ENCODE measurements around the gene CMKLR1.
A peak's percentile ranks its signal among the peaks of the same experiment; 100 is the strongest.

CMKLR1 gene

DNA sequence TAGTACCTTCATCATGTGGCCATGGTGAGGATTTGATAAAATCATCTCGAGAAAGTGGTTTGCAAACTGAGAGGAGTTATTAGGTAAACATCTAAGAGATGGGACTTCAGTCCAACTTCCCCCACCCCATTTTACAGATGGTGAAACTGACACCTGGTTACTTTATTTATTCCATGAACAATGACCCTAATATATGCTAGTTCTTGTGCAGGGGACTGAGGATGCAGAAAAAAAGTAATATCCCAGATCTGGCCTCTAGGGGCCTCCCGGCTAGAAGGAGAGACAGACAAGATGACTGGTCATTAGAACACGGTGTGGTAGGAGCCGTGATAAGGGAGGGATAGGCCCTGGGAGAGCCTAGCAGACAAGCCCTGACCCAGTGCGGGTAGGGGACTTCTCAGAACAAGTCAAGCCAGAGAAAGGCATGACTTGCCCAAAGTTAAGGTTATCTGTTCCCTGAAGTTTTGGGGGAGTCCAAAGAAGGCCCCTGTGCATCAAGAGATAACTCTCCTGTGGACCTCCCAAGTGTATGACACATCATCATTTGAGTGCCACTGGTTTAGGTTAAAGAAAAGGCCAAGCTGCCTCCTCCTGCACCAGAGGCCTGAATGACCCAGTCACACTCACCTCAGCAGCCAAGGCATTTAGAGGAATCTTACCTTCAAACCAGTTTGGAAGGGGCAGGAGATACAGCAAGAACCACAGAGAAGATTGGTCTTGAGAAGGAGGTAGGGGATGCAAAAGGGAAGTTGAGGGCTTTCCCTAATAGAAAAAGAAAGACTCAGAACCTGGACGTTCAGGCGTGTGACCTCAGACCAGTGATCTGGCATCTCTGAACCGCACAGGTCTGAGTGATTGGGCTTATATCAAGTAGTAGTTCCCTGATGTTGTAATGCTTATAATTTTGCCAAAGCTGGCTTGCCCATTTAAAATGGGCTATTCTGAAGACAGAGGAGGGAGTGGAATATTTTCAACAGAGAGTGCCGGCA lies 1.6 kb downstream of the CMKLR1 start:
- DNase-seq (ENCODE audit: low spot score): peak; percentile 16

DNA sequence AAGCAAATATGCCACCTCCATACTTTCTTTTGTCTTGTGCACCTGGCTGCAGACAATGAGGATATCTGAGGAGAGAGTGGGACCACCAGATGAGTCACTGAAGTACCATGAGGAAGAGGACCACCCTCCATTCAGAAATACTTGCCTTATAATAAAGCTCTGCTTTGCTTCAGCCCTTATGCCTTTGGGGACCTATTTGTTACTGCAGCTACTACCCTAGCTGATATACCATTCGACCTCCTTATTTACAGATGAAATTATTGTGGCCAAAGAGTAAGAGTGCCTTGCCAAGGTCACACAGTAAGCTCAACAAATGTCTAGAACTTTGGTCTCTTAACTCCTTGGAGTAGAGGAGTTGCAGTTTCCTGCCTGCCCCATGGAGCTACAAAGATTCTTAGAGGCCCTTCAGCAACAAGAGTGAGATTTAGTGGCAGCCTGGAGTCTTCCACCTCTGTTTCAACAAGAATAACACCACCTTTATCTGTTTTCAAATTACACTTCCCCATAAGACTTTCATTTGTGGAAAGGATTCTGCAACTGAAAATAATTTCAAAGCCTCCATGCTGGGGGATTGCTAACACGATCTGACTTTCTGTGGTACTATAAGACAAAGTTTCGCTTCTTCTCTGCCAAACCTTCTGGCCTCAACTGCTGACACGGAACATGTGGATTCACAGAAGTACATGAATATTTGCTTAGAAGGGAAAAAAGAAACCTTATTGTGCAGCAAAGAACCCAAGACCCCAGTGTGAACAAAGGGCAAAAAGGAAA lies 3.6 kb downstream of the CMKLR1 start:
- no peak for DNase-seq (ENCODE audit: low spot score)

DNA sequence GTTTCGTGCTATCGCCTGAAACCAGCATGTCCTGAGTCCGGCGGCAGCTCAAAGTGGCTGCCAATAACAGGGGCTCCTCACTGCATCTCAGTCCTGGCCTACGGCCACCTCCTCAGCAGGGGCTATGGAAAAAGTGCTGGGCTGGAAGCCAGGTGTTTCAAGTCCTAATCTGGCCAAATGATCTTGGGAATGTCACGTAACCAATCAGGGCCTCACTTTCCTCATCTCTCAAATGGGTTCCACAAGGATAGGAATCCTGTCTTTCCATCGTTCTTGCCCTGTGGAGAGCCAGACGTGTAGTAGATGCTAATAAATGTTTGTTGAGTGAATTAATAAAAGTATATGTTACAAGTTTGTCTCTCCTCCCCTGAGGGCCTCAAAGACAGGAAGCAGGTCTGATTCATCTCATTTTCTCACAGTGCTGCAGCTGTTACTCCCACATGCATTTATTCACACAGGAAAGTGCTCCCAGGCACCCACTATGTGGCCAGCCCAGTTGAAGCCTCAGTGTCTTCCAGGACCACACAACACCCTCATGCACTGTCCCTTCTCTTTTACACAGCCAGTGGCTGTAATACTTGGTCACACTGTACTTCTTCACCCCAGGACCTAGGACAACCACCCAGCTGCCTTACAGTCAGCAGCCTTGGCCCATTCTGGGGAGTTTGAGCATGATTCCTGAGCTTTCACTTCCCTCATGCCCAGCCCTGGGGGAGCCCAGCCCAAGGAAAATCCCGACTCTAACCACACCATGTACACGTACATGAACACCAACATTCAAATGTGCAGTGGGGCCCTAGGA lies 5.0 kb downstream of the CMKLR1 start:
- no peak for DNase-seq (ENCODE audit: low spot score)

DNA sequence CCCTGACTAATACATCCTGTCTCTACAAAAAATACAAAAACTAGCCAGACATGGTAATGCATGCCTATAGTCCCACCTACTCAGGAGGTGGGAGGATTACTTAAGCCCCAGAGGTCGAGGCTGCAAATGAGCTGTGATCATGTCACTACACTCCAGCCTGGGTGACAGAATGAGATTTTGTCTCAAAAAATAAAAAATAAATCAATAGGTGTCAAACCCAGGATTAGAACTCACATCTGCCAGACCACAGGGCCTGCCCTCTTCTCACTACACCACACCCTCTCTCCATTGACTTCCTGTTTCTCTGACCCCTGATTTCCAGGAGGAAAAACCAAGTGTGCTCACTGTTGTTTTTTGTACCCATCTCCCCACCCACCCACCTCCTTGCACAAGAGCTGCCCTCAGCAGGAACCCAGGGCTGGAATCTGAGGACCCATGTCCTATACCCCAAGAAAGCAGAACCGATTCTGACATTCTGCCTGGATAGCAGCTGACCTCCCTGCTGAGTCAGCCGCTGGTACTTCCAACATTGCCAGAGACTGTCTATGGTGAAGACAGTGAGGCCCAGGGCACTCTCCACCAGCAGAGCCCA lies 6.2 kb downstream of the CMKLR1 start:
- no peak for DNase-seq (ENCODE audit: low spot score)

DNA sequence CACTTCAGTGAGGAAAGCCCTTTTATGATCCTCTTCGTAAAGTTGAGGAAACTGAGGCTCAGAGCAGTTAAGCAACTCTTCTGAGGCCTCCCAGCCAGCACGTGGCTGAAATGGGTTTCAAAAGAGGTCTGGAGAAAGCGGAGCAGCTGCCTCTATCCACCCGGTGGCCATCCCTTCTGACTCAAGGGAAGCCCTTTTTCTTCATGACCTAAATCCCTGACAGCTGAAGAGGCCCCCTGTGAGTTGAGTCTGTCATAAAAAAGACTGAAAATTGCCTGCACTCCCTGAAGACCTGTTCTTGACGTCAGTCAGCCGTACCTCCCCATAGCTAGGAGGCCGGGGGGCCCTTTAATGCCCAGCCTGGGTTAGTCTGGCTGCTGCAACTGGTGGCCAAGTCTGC lies 10.7 kb downstream of the CMKLR1 start:
- DNase-seq (ENCODE audit: low spot score): no peak

DNA sequence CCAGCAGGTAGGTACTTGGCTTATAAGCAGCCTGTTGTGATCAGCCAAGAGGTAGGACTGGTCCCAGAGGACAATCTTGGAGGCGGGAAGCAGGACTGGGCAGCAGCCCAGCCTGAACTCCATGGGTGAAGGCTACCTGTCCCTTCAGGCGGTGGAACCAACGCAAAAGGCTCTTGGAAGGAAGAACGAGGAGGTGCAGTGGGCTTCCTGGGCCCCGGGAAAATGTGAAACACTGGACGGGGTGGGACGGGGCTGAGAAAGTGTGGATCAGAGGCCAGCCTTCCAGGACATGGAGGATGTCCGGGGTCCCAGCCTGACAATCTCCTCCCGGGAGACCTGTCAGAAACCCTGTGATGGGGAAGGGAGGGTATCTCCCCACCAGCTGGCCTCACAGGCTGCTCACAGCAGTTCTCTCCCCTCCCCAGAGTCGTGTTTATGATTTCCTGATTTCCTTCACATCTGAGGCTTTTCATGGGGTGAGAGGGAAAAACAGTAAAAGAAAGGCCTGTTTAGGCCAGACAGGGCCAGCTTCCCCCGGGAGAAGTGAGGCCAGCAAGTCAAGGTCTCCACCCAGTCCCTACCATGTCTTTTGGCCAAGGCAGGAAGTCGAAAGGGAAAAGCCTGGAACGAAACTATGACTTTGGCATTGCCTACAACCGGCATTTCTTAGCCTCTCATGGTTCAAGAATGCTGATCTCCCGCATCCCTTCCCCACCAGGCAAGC lies 11.3 kb downstream of the CMKLR1 start:
- DNase-seq (ENCODE audit: low spot score): no peak

DNA sequence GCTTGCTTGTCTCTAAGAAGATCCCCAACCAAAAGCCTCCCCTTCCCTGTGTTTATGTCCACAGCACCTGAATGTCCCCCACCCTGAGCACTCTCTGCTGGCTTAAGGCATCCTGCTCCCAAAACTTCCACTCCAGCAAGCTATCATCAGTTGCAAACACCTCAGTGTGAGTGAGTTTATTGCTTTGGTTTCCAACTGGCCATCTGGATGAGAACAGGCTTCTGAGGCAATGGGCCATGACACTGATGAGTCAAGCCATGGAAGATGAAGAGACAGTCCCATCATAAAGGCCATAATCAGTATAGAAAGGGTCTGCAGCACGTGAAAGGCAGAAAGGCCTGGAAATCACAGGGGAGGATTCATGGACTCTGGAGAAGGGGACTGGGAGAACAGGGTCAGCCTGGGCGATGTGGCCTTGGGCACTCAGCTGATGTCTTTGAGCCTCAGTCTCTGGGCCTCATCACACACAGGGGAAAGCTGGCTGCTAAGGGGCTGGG lies 12.8 kb downstream of the CMKLR1 start:
- no peak for DNase-seq (ENCODE audit: low spot score)

DNA sequence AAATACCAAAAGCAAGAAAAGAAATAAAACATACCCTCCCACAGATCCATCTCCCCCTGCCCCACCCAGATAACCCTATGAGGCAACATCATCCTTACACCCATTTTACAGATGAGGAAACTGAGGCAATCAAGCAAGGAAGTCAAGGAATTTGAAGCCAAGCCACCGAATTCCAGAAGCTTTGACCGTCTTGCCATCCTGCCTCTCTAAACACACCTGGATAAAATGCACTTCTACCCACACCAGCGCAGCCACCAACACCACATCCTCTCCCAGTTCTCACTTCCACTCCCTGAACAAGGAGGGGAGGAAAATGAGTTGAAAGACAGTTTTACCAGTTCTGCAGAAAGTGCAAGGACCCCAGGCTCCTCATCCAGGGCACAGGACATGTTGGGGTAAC lies 13.6 kb downstream of the CMKLR1 start:
- DNase-seq (ENCODE audit: low spot score): no peak

DNA sequence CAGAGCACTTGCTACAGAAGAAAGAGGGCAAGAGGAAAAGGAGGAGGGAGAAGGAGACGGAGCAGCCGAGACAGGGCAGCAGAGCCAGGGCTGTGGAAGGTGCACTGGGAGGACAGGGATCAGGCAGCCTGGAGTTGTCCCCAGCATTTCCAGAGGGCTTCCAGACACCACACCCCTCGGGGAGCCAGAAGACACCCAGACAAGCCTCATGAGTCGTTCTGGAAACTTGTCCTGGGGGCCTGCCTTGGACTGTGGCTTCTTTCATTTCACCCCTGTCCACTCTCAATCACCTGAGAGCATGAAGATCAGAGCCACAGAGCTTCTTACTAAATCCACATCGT lies 14.1 kb downstream of the CMKLR1 start:
- no peak for DNase-seq (ENCODE audit: low spot score)

DNA sequence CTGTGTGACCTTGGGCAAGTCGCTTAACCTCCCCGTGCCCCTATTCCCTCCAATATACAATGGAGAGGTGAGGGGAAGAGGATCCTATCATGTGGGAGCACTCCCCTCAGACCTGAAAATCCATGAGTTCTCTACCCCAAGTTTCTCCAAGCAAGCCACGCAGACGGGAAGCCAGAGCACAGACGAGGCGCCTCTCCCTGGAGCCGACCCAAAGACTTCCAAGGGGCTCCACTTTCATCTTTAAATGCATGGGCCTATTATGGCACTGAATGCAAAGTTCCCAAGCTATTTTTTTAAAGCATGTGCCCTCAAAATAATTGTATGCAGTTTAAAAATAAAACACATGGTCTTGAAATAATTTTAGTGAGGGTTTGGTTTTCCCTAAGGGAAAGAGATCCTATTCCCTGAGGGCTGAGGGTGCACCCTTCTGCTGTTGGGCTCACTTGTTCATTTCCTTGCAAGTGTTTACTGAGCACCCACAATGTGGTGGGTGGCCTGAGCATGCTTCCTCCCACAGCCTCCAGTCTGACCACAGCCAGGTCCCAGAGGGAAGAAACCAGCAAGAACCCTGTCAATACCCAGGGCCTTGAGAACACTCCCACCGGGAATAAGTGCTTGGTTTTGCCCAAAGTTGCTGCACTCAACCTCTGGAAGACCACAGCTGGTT lies 14.6 kb downstream of the CMKLR1 start:
- no peak for DNase-seq (ENCODE audit: low spot score)

DNA sequence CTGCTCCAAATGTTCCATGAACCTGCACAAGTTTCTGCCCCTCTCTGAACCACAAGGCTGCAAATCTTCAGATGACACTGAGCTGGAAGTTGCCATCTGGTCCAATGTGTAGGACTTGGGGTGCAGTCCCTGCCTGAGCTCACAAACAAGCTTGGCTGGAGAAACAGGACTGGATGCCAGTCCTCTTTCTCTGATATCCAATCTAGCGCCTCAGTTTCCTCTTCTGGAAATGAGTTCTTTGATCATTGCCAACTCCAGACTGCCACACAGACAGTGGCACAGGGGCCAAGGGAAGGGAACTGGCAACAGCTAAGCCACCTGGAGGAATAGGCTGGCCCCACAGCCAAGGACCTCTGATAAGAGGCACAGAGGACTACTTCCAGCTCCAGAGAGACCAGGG lies 15.5 kb downstream of the CMKLR1 start:
- no peak for DNase-seq (ENCODE audit: low spot score)

DNA sequence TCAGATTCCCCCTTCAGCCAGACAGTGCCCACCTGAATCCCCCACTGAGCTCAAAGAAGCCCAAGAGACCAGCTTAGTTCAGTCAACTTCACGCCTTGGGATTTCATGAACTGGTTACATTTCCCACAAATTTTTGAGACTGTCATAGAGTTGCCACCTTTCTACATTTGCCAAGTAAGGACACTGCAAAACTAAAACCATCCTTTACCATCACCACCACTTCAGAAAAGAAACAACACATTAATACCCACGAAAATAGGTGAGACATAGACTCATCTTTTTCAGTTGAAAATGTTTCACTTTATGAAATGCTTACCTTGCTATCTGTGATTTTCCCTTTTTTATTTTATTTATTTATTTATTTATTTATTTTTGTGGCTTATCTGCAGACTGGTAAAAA lies 16.1 kb downstream of the CMKLR1 start:
- DNase-seq (ENCODE audit: low spot score): no peak

DNA sequence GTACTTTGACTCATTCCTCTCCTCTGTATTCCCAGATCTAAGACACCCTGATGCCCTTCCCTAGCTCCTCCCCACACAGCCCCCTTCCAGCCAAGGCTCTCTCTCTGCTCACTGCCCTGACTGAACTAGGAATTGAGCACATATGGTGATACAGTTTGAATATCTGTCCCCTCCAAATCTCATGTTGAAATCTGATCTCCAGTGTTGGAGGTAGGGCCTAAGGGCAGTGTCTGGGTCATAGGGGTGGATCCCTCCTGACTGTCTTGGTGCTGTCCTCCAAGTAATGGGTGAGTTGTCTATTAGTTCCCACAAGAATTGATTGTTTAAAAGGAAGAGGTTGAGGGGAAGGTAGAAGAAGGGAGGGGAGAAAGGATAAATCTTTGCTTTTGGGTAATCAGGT lies 17.4 kb downstream of the CMKLR1 start:
- DNase-seq (ENCODE audit: low spot score): no peak

DNA sequence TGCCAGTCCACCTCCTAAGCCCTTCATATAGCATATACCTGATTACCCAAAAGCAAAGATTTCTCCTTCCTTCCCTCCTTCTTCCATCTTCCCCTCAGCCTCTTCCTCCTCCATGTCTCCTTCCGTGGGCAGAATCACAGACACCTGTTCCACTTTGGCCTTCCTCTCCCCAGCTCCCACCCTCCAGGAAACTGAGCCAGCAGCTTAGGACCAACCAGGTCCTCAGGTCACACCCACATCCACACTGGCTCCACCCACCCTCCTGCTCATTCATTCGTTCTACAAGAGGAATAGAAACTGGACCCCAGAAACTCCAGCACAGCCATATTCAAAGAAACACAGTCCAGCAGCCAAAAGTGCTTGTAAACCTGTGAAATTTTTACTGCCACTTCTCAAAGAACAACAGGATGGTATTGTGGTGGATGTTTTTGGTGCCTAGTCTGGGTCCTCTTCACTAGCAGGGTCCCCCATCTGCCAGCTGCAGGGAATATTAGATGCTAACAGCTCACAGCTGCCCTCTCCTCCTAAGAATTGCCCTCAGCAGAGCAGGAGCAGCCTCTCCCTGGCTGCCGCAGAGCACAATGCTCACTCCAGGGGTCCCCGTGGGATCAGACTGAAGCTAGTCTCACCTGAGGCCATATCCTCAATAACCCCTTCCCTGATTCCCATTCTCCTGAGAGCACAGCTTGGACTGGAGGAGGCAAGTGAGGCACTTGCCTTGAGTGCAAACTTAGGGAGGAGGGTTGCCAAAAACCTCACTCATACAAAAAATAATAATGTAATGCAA lies 18.4 kb downstream of the CMKLR1 start:
- no peak for DNase-seq (ENCODE audit: low spot score)

DNA sequence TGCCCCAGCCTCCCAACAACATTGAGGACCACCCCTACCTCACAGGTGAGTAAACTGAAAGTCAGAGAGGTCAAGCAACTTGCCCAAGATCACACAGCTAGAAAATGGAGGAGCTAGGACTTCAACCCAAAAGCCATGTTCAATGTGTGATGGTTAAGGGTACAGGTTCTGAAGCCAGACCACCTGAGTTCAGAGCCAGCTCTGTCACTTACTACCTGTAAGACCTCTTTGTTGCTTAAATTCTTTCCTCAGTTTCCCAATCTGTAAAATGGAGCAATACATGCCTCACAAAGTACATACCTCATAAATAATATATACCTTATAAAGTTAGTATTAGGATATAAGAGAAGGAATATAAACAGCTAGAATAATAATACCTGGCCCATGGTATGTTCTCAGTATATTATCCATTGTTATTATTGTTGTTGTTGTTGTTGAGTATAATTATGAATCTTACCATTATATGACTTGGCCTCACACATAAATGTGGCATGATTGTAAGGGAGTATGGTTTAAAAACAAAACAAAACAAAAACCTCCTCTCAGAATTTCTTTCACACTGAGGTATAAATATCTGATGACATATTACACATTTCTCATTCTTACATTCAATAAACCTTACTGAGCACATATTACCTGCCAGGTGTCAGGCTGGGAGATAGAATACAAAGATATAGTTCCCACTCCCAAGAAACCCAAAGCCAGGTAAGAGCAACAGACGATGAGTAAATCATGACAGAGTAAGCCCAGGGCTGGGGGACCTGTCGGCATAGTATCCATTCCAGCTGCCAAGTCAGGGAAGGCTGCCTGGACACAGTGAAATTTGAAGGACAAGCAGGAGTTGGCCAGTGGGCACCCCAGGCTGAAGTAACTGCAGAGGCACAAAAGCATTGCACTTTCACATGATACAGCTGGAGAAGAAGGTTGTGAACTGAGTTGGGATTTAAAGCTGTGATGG lies 19.6 kb downstream of the CMKLR1 start:
- no peak for DNase-seq (ENCODE audit: low spot score)

DNA sequence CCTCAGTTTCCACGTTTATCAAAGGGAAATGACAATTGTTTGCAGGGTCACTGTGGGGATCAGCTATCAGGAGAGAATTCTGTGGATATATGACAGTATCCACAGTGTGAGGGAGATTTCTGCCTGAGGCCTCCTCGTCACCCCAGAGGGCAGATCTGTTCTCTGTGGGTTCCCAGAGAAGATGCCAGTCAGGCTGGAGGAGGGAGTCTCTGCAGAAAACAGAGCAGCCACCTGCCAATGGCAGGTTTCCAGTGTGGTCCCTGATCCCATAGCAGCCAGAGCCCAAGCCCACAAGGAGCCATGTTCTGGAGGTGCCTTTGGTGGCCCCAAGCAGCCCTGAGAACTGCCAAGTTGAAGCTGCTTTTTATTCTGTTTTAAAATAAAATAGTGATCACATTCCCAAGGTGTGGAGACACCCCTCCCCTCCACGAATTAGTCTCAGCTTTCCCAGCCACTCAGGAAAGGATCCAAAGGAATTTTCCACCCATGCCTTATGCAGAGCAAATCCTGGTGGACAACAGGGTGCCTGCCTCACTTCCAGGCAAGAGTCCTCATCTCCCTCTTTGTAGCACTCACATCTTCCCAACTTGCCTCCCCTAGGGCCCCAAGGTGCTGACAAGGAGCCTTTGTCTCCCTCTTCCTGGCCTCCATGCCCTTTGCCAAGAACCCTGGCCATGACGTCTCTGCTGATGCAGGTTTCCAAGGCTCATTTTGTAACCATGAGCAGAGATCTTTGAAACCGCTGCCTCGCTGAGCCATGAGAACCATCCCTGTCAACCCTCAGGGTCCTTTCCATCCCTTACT lies 20.4 kb downstream of the CMKLR1 start:
- DNase-seq (ENCODE audit: low spot score): no peak
